GM19240 (cell line): ENCODE results near the gene APBA3.
"Not testable (repeated sequence)": the region's sequence is repeated elsewhere in the genome, so short reads cannot be mapped to it uniquely, and the experiment has no call there.

Experiments used
- DNase-seq: peaks from one replicate; pipeline ENCODE4 v3.0.0; 2011; ENCODE audit warnings: low spot score; ENCODE audit not compliant: insufficient read length

The APBA3 gene

GRCh38 chr19:3771000-3771905 is 9.8 kb upstream of the APBA3 start:
- no peak for DNase-seq

- DNase-seq = no peak
Observed at GRCh38 chr19:3770136-3770999, 8.9 kb upstream of the APBA3 start.

GRCh38 chr19:3769494-3769893 is 8.0 kb upstream of the APBA3 start:
- DNase-seq = no peak

- DNase-seq = no peak
Observed at GRCh38 chr19:3768748-3769099, 7.2 kb upstream of the APBA3 start.

- DNase-seq = no peak
Observed at GRCh38 chr19:3768015-3768747, 6.7 kb upstream of the APBA3 start.

- no peak for DNase-seq
Observed at GRCh38 chr19:3767050-3767449, 5.6 kb upstream of the APBA3 start.

GRCh38 chr19:3766520-3766919 is 5.0 kb upstream of the APBA3 start:
- DNase-seq = no peak

GRCh38 chr19:3765757-3766156 is 4.3 kb upstream of the APBA3 start:
- not testable (repeated sequence) for DNase-seq

GRCh38 chr19:3765121-3765520 is 3.6 kb upstream of the APBA3 start:
- DNase-seq = no peak

- peak; percentile 98 for DNase-seq
Observed at GRCh38 chr19:3762501-3763459, 1.3 kb upstream of the APBA3 start, which contains the start of gene MRPL54. Gene MRPL54 (plus strand): TSS chr19:3762682. CDS start chr19:3762701, 19 bp downstream.

GRCh38 chr19:3762130-3762473 is 610 bp upstream of the APBA3 start:
- no peak for DNase-seq

- no peak for DNase-seq
Observed at GRCh38 chr19:3760871-3761361, 576 bp downstream of the APBA3 start.

- DNase-seq = no peak
Observed at GRCh38 chr19:3759482-3760254, 1.8 kb downstream of the APBA3 start.

- DNase-seq = not testable (repeated sequence)
Observed at GRCh38 chr19:3758297-3758696, 3.2 kb downstream of the APBA3 start.

GRCh38 chr19:3757705-3758104 is 3.8 kb downstream of the APBA3 start:
- DNase-seq = not testable (repeated sequence)

GRCh38 chr19:3753631-3754410 is 7.7 kb downstream of the APBA3 start:
- DNase-seq = no peak

- no peak for DNase-seq
Observed at GRCh38 chr19:3752492-3752891, 9.0 kb downstream of the APBA3 start.

GRCh38 chr19:3751236-3751635 is 10.3 kb downstream of the APBA3 start:
- no peak for DNase-seq

- DNase-seq = no peak
Observed at GRCh38 chr19:3750211-3750610, 11.3 kb downstream of the APBA3 start.
